NB4 (cell line): ENCODE measurements around the gene SHISA2.

Experiments used
- MYC ChIP-seq: IDR thresholded peaks from 2 replicates; pipeline ENCODE4 v1.6.1; 2011; ENCODE audit warnings: low read depth, low read length
- POLR2A ChIP-seq: IDR thresholded peaks from 2 replicates; pipeline ENCODE4 v1.6.1; 2011; ENCODE audit warnings: mild to moderate bottlenecking; ENCODE audit not compliant: insufficient read length; ENCODE audit errors: extremely low read depth
- TF ChIP-seq, protein P1 (sequence below): IDR thresholded peaks from one replicate; pipeline ENCODE4 v1.5.1; 2012; ENCODE audit warnings: low read depth, low read length
- TF ChIP-seq, protein P2 (sequence below): IDR thresholded peaks from 2 replicates; pipeline ENCODE4 v1.6.1; 2011; ENCODE audit warnings: low read depth, low read length

DNA sequence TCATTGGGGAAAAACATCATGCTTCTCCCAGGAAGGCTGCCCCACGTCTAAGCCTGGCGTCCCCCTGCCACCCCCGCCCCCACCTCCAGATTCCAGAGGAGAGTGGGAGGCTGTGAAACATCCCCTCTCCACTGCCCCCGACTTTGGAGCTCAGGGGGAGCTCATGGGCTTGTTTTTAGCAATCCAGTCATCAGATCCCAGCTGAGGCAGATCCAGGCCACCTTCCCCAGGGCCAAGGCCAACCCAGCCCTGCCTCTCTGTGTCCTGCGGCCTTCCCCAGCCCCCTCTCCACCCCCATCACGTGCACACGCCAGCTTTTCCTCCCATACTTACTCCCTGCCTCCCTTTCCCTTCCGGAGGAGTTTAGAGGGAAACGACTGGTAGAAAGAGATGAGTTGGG, 38.8 kb downstream of the SHISA2 start:
- TF ChIP-seq, protein P1, sequence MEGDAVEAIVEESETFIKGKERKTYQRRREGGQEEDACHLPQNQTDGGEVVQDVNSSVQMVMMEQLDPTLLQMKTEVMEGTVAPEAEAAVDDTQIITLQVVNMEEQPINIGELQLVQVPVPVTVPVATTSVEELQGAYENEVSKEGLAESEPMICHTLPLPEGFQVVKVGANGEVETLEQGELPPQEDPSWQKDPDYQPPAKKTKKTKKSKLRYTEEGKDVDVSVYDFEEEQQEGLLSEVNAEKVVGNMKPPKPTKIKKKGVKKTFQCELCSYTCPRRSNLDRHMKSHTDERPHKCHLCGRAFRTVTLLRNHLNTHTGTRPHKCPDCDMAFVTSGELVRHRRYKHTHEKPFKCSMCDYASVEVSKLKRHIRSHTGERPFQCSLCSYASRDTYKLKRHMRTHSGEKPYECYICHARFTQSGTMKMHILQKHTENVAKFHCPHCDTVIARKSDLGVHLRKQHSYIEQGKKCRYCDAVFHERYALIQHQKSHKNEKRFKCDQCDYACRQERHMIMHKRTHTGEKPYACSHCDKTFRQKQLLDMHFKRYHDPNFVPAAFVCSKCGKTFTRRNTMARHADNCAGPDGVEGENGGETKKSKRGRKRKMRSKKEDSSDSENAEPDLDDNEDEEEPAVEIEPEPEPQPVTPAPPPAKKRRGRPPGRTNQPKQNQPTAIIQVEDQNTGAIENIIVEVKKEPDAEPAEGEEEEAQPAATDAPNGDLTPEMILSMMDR: no peak
- TF ChIP-seq, protein P2, sequence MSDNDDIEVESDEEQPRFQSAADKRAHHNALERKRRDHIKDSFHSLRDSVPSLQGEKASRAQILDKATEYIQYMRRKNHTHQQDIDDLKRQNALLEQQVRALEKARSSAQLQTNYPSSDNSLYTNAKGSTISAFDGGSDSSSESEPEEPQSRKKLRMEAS: no peak
- no peak for TF ChIP-seq POLR2A
- no peak for TF ChIP-seq MYC
